Tibial nerve (tissue), 4 donors: ENCODE measurements around the gene RFPL2.

ENCODE experiments used
- CTCF ChIP-seq, 5 experiments: fragments of 200-600 bp in 3 of 5; fragments of 450-650 bp in 2 of 5; sonication (generic) in 3 of 5; IDR thresholded peaks; one replicate each; pipeline ENCODE4 v1.5.1; 2016 to 2019; ENCODE audit warnings: antibody characterized with exemption in 5 of 5, mild to moderate bottlenecking in 3 of 5, moderate library complexity in 2 of 5
- EP300 ChIP-seq, 2 donors: sonication (generic); formaldehyde crosslinking; IDR thresholded peaks; one replicate each; pipeline ENCODE4 v1.6.1; 2017; ENCODE audit warnings: antibody characterized with exemption in 2 of 2, mild to moderate bottlenecking in 1 of 2

GRCh38 chr22:32181043-32181442 lies 23.8 kb downstream of the RFPL2 start:
- TF ChIP-seq CTCF (IDR thresholded peaks at IDR 0.05), result no peak
- TF ChIP-seq EP300 (IDR thresholded peaks at IDR 0.05), result no peak
